Esophagus muscularis mucosa (tissue), 3 donors: Measurements from ENCODE around the gene BDKRB1.

Source experiments
- POLR2A ChIP-seq: fragments of 450-650 bp; IDR thresholded peaks from one replicate; pipeline ENCODE4 v1.6.1; 2017; ENCODE audit warnings: antibody characterized with exemption, moderate library complexity, mild to moderate bottlenecking, low read depth
- POLR2AphosphoS5 ChIP-seq, 2 donors: sonication (generic); formaldehyde crosslinking; IDR thresholded peaks; one replicate each; pipeline ENCODE4 v1.6.1; 2017; ENCODE audit warnings: antibody characterized with exemption in 2 of 2
- TF ChIP-seq, protein P1 (sequence below), 3 experiments: fragments of 200-600 bp in 2 of 3; fragments of 450-650 bp in 1 of 3; sonication (generic) in 2 of 3; IDR thresholded peaks; one replicate each; pipeline ENCODE4 v1.5.1; 2017 to 2019; ENCODE audit warnings: antibody characterized with exemption in 3 of 3, mild to moderate bottlenecking in 2 of 3, moderate library complexity in 1 of 3

DNA sequence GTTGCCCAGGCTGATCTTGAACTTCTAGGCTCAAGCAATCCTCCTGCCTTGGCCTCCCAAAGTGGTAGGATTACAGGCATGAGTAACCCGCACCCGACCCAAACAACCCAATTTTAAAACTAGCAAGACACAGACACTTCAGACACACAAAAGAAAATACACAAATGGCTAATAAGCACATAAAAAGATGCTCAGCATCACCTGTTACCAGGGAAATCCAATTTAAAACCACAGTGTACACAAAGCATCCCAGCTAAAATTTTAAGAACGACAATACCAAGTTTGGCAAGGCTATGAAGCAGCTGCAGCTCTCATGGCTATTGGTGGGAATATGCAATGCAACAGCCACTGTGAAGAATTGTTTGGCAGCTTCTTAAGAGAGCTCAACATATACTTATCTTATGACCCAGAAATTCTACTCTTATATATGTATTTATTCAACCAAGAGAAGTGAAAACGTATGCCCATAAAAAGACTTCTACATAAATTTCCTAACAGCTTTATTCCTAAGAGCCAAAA lies 42.0 kb downstream of the BDKRB1 start:
- TF ChIP-seq, protein P1, sequence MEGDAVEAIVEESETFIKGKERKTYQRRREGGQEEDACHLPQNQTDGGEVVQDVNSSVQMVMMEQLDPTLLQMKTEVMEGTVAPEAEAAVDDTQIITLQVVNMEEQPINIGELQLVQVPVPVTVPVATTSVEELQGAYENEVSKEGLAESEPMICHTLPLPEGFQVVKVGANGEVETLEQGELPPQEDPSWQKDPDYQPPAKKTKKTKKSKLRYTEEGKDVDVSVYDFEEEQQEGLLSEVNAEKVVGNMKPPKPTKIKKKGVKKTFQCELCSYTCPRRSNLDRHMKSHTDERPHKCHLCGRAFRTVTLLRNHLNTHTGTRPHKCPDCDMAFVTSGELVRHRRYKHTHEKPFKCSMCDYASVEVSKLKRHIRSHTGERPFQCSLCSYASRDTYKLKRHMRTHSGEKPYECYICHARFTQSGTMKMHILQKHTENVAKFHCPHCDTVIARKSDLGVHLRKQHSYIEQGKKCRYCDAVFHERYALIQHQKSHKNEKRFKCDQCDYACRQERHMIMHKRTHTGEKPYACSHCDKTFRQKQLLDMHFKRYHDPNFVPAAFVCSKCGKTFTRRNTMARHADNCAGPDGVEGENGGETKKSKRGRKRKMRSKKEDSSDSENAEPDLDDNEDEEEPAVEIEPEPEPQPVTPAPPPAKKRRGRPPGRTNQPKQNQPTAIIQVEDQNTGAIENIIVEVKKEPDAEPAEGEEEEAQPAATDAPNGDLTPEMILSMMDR (IDR thresholded peaks at IDR 0.05): no peak
- TF ChIP-seq POLR2A (no peak), POLR2AphosphoS5 (IDR thresholded peaks at IDR 0.05) (no peak)
